ENCODE data around the gene KCNA10. TPM values are rescaled to one million over a fixed set of nuclear protein-coding genes. Genes with fewer than 3 reads are reported as not detected.

The KCNA10 gene
- total RNA-seq, 2 experiments from 2014 or later: not detected

DNA sequence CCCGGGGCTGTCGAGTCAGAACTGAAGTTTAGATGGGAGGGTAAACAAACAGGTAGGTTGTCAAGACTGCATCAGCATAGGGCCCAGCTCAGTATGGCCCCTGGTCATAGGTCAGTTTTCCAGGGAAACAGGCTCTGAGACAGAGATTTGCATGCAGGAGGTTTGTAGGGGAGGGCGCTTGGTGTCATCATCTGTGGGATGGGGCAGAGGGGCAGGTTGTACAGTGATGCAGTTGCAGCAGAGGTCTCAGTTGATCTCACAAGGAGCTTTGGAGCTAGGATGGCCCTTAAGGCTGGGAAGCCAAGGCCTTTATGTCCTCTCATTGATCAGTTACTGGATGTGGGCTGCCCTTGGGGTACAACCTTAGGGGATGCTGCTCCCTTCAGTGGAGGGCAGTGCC is 38.5 kb upstream of the KCNA10 start:
- no peak overlapping the region for H3K4me2 ChIP-seq (ENCODE audit: low read length)
- BruUV-seq (replicated peaks): no TSS peak
- H3K9me3 ChIP-seq (ENCODE audit: low read length): no peaks in the 10 kb centered on the region
- TF ChIP-seq EZH2phosphoT487 (IDR thresholded peaks at IDR 0.05; ENCODE audit: borderline replicate concordance, low read depth, low read length): no peak
- TF ChIP-seq, protein P1, sequence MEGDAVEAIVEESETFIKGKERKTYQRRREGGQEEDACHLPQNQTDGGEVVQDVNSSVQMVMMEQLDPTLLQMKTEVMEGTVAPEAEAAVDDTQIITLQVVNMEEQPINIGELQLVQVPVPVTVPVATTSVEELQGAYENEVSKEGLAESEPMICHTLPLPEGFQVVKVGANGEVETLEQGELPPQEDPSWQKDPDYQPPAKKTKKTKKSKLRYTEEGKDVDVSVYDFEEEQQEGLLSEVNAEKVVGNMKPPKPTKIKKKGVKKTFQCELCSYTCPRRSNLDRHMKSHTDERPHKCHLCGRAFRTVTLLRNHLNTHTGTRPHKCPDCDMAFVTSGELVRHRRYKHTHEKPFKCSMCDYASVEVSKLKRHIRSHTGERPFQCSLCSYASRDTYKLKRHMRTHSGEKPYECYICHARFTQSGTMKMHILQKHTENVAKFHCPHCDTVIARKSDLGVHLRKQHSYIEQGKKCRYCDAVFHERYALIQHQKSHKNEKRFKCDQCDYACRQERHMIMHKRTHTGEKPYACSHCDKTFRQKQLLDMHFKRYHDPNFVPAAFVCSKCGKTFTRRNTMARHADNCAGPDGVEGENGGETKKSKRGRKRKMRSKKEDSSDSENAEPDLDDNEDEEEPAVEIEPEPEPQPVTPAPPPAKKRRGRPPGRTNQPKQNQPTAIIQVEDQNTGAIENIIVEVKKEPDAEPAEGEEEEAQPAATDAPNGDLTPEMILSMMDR (conservative IDR thresholded peaks at IDR 0.05; ENCODE audit: low read length): no peak
- no peaks in the 10 kb centered on the region for H3K36me3 ChIP-seq (ENCODE audit: insufficient read depth, low read length)
- no peak overlapping the region for H3K4me3 ChIP-seq (ENCODE audit: low read depth, low read length, poor library complexity, severe bottlenecking)
- H2AFZ ChIP-seq (ENCODE audit: low read length): no peak overlapping the region
- no peaks in the 10 kb centered on the region for H3K9me2 ChIP-seq (ENCODE audit: insufficient read depth, low read length)
- ChIA-PET CTCF (ENCODE audit: unreplicated experiment) (no interaction called here), POLR2A (interaction anchor here (0.6 to 2.1 kb wide), 5 partner anchors 8 to 418 kb away, joined by 3 to 7 read pairs (median 3); no protein-coding TSS in a partner anchor)
- H4K20me1 ChIP-seq (ENCODE audit: insufficient read depth, low read length): no peaks in the 10 kb centered on the region
- no peak overlapping the region for H3K27ac ChIP-seq (ENCODE audit: low read depth, low read length, poor library complexity, severe bottlenecking)
- no peaks in the 10 kb centered on the region for H3K4me1 ChIP-seq (ENCODE audit: insufficient read depth, low read length, poor library complexity, severe bottlenecking)
- no peak for DNase-seq (ENCODE audit: low spot score)
- H3K79me2 ChIP-seq (ENCODE audit: insufficient read depth, low read depth, low read length): no peaks in the 10 kb centered on the region
- intact Hi-C loops (cut with micrococcal nuclease; ENCODE audit: unreplicated experiment): no loop called here

DNA sequence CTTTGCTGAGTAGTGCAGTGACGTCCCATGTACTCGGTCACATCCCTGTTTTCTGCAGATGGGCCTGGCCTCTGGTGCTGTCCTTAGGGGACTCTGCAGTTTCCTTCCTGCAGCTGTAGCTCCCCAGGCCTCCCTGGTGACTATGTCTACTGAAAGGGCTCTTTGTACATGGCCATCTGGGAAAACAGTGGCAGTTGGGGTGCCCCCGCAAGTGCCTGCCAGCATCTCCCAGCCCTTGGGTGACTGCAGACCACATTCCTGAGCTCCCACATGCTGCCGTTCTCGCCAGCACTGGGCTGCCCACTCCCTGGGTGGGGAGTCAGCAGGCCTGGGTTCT is 37.5 kb upstream of the KCNA10 start:
- no TSS peak for BruUV-seq (replicated peaks)
- ChIA-PET CTCF (ENCODE audit: unreplicated experiment) (interaction anchor here (0.5 to 0.6 kb wide), 2 partner anchors 33 to 201 kb away, joined by 3 to 4 read pairs; no protein-coding TSS in a partner anchor), POLR2A (interaction anchor here (2.1 kb wide), 1 partner anchor 9 kb away, joined by 7 read pairs; no protein-coding TSS in a partner anchor)
- Histone ChIP-seq H3K36me3 (ENCODE audit: insufficient read depth, low read length) (no peaks in the 10 kb centered on the region), H3K4me1 (ENCODE audit: insufficient read depth, low read length, poor library complexity, severe bottlenecking) (no peaks in the 10 kb centered on the region), H3K4me3 (ENCODE audit: low read depth, low read length, poor library complexity, severe bottlenecking) (no peak overlapping the region), H3K9me3 (ENCODE audit: low read length) (no peaks in the 10 kb centered on the region), H4K20me1 (ENCODE audit: insufficient read depth, low read length) (no peaks in the 10 kb centered on the region), H3K27ac (ENCODE audit: low read depth, low read length, poor library complexity, severe bottlenecking) (no peak overlapping the region), H3K9me2 (ENCODE audit: insufficient read depth, low read length) (no peaks in the 10 kb centered on the region), H2AFZ (ENCODE audit: low read length) (no peak overlapping the region), H3K79me2 (ENCODE audit: insufficient read depth, low read depth, low read length) (no peaks in the 10 kb centered on the region), H3K4me2 (ENCODE audit: low read length) (no peak overlapping the region)
- TF ChIP-seq, protein P1 (conservative IDR thresholded peaks at IDR 0.05; ENCODE audit: low read length): no peak
- intact Hi-C loops (cut with micrococcal nuclease; ENCODE audit: unreplicated experiment): no loop called here
- no peak for DNase-seq (ENCODE audit: low spot score)

DNA sequence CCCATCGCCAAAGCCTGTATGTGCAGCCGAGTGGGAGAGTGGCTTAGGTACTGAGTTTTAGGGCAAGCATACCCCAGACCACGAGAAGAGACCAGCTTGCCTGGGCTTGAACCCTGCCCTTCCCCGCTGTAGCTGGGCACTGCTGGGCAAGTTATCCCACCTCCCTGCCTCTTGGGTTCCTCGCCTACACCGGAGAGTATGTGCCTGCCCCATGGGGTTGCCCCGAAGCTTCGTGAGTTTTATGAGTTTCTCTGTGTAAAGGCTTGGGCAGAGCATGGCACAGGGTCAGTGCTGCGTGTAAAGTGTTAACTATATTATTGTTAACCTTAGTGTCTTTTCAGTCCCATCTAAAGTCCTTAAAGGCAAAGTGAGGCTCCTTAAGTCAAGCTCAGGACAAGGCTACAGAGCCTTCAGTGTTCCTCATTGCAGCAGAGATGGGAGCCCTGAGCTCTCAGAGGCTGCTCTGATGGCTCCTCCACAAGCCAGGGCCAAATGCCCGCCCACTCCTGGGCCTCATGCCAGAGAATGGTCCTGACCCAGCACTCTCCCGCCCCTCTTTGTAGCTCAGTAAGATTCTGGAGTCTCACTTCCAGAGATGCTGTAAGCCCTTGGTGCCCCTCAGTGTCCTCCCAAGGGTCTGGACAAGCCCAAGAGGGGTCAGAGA is 37.0 kb upstream of the KCNA10 start:
- no peaks in the 10 kb centered on the region for H3K9me2 ChIP-seq (ENCODE audit: insufficient read depth, low read length)
- H3K4me3 ChIP-seq (ENCODE audit: low read depth, low read length, poor library complexity, severe bottlenecking): no peak overlapping the region
- no peaks in the 10 kb centered on the region for H3K9me3 ChIP-seq (ENCODE audit: low read length)
- no peak overlapping the region for H3K4me2 ChIP-seq (ENCODE audit: low read length)
- POLR2A ChIA-PET: interaction anchor here (2.1 kb wide), 1 partner anchor 9 kb away, joined by 7 read pairs; no protein-coding TSS in a partner anchor
- TF ChIP-seq, protein P1 (conservative IDR thresholded peaks at IDR 0.05; ENCODE audit: low read length): no peak
- TF ChIP-seq EZH2phosphoT487 (IDR thresholded peaks at IDR 0.05; ENCODE audit: borderline replicate concordance, low read depth, low read length): no peak
- DNase-seq (ENCODE audit: low spot score): no peak
- intact Hi-C loops (cut with micrococcal nuclease; ENCODE audit: unreplicated experiment): no loop called here
- no peaks in the 10 kb centered on the region for H3K79me2 ChIP-seq (ENCODE audit: insufficient read depth, low read depth, low read length)
- CTCF ChIA-PET (ENCODE audit: unreplicated experiment): interaction anchor here (0.6 kb wide), 1 partner anchor 33 kb away, joined by 4 read pairs; no protein-coding TSS in a partner anchor
- H4K20me1 ChIP-seq (ENCODE audit: insufficient read depth, low read length): no peaks in the 10 kb centered on the region
- no peak overlapping the region for H2AFZ ChIP-seq (ENCODE audit: low read length)
- BruUV-seq (replicated peaks): no TSS peak
- H3K36me3 ChIP-seq (ENCODE audit: insufficient read depth, low read length): no peaks in the 10 kb centered on the region
- no peak overlapping the region for H3K27ac ChIP-seq (ENCODE audit: low read depth, low read length, poor library complexity, severe bottlenecking)
- no peaks in the 10 kb centered on the region for H3K4me1 ChIP-seq (ENCODE audit: insufficient read depth, low read length, poor library complexity, severe bottlenecking)
